HL-60 (cell line): ENCODE measurements around the gene NMT2.

ENCODE experiments used
- CTCF ChIP-seq: IDR thresholded peaks from one replicate; pipeline ENCODE4 v1.5.1; 2011; ENCODE audit warnings: low read length, control low read depth, inconsistent platforms; ENCODE audit not compliant: insufficient read depth
- GABPA ChIP-seq: IDR thresholded peaks from 2 replicates; pipeline ENCODE4 v1.6.1; 2012; ENCODE audit warnings: low read depth
- POLR2AphosphoS5 ChIP-seq: IDR thresholded peaks from 2 replicates; pipeline ENCODE4 v1.6.1; 2012; ENCODE audit warnings: low read depth
- REST ChIP-seq: IDR thresholded peaks from 2 replicates; pipeline ENCODE4 v1.6.1; 2012; ENCODE audit warnings: low read depth; ENCODE audit not compliant: insufficient replicate concordance
- SPI1 ChIP-seq: IDR thresholded peaks from 2 replicates; pipeline ENCODE4 v1.6.1; 2012; ENCODE audit warnings: low read depth, mild to moderate bottlenecking, borderline replicate concordance

DNA sequence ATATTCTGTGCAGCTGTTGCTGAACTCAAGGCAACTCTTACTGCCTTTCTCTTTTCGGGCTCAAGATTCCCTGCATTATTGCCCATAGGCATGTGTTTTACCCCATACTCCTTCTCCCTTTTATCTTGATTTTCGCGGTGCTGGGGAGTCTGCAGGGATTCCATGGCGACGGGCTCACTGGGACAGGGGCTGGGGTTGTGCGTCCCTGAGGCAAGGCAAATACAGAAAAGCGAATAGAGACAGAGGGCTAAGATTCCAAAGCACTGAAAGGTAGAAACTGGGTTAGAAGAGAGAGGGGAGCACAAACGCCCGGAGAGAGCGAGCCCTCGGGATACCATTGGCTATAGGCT, 71.9 kb downstream of the NMT2 start:
- TF ChIP-seq CTCF, result no peak
- no peak for TF ChIP-seq POLR2AphosphoS5
- TF ChIP-seq SPI1, result no peak
- no peak for TF ChIP-seq REST
- no peak for TF ChIP-seq GABPA
